ENCODE data around the gene OSBPL6. TPM values are rescaled to one million over a fixed set of nuclear protein-coding genes. Genes with fewer than 3 reads are reported as not detected.
A peak's percentile ranks its signal among the peaks of the same experiment; 100 is the strongest.

OSBPL6 gene
- total and polyA plus RNA-seq, 2 of the 13 experiments (the other 11 are each of a cell fraction or from before 2014, with no cell fraction given): 0.03 to 0.11 TPM

DNA sequence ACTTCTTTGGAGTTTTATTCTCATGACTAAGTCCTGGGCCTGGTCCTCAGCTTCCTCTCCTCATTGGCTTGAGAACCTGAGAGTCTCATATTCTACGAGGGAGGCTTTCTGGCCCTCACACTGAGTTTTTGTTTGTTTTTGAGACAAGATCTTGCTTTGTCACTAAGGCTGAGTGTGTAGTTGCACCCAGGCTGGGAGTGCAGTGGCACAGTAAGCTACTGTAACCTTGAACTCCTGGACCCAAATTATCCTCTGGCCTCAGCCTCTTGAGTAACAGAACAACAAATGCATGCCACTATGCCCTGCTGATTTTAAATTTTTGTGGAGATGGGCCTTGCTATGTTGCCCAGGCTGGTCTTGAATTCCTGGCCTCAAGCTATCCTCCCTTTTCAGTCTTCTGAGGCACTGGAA, 234.1 kb downstream of the OSBPL6 start (continued):
- TF ChIP-seq RERE (CRISPR knock-in tag; IDR thresholded peaks at IDR 0.05; ENCODE audit: low read depth) (0 out of 2 replicates have a peak, but pooled peaks have one; percentile 56), ZSCAN31 (CRISPR knock-in tag; IDR thresholded peaks at IDR 0.05; ENCODE audit: low read depth) (peak; percentile 84), HMG20B (CRISPR knock-in tag; conservative IDR thresholded peaks at IDR 0.05) (peak; percentile 35; the same call in 1 of the 2 replicates), NFKB2 (CRISPR knock-in tag; IDR thresholded peaks at IDR 0.05; ENCODE audit: borderline replicate concordance) (no peak), NR2F2 (IDR thresholded peaks at IDR 0.05; ENCODE audit: borderline replicate concordance, low read depth) (0 out of 2 replicates have a peak, but pooled peaks have one; percentile 34), ZNF350 (CRISPR knock-in tag; IDR thresholded peaks at IDR 0.05; ENCODE audit: borderline replicate concordance, low read depth) (peak; percentile 49; the same call in 1 of the 2 replicates), PHF21A (CRISPR knock-in tag; IDR thresholded peaks at IDR 0.05) (peak; percentile 79; the same call in 1 of the 2 replicates), ZNF280D (CRISPR knock-in tag; IDR thresholded peaks at IDR 0.05) (0 out of 2 replicates have a peak, but pooled peaks have one; percentile 42), ZNF878 (CRISPR knock-in tag; IDR thresholded peaks at IDR 0.05) (peak; percentile 85), TFDP1 (CRISPR knock-in tag; IDR thresholded peaks at IDR 0.05; ENCODE audit: borderline replicate concordance) (0 out of 2 replicates have a peak, but pooled peaks have one; percentile 4), ZFY (CRISPR knock-in tag; IDR thresholded peaks at IDR 0.05) (peak; percentile 34), SETDB1 (CRISPR knock-in tag; IDR thresholded peaks at IDR 0.05; ENCODE audit: borderline replicate concordance) (no peak), HDAC2 (CRISPR knock-in tag; IDR thresholded peaks at IDR 0.05) (peak; percentile 84), ZNF232 (CRISPR knock-in tag; IDR thresholded peaks at IDR 0.05; ENCODE audit: borderline replicate concordance) (0 out of 2 replicates have a peak, but pooled peaks have one; percentile 13), PRMT3 (CRISPR knock-in tag; IDR thresholded peaks at IDR 0.05; ENCODE audit: borderline replicate concordance, low read depth) (no peak), IRF2 (CRISPR knock-in tag; IDR thresholded peaks at IDR 0.05) (peak; percentile 48; the same call in 1 of the 2 replicates), RARA (CRISPR knock-in tag; IDR thresholded peaks at IDR 0.05) (peak; percentile 89)
- TF ChIP-seq, protein P1, sequence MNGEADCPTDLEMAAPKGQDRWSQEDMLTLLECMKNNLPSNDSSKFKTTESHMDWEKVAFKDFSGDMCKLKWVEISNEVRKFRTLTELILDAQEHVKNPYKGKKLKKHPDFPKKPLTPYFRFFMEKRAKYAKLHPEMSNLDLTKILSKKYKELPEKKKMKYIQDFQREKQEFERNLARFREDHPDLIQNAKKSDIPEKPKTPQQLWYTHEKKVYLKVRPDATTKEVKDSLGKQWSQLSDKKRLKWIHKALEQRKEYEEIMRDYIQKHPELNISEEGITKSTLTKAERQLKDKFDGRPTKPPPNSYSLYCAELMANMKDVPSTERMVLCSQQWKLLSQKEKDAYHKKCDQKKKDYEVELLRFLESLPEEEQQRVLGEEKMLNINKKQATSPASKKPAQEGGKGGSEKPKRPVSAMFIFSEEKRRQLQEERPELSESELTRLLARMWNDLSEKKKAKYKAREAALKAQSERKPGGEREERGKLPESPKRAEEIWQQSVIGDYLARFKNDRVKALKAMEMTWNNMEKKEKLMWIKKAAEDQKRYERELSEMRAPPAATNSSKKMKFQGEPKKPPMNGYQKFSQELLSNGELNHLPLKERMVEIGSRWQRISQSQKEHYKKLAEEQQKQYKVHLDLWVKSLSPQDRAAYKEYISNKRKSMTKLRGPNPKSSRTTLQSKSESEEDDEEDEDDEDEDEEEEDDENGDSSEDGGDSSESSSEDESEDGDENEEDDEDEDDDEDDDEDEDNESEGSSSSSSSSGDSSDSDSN (CRISPR knock-in tag; IDR thresholded peaks at IDR 0.05): peak; percentile 52; the same call in 1 of the 2 replicates
